PC-9 (cell line): ENCODE measurements around the gene OXCT1.

Experiments
- CTCF ChIP-seq: fragments of 200-600 bp; sonication (generic); conservative IDR thresholded peaks from 2 replicates; pipeline ENCODE4 v1.6.1; 2017; ENCODE audit warnings: mixed run types, antibody characterized with exemption, mild to moderate bottlenecking, moderate library complexity
- EZH2 ChIP-seq: fragments of 200-600 bp; sonication (generic); IDR thresholded peaks from 2 replicates; pipeline ENCODE4 v1.8.0; 2017; ENCODE audit warnings: antibody characterized with exemption, low read depth

- TF ChIP-seq CTCF, result no peak
- no peak for TF ChIP-seq EZH2
Measured at GRCh38 chr5:41761663-41762062, 108.6 kb downstream of the OXCT1 start.
